HS-27A (cell line): ENCODE measurements around the gene SLC6A11.
A peak's percentile ranks its signal among the peaks of the same experiment; 100 is the strongest.

Source experiments
- DNase-seq: peaks from one replicate; pipeline ENCODE4 v3.0.0-alpha.2; 2012; ENCODE audit warnings: low read depth, missing footprints

The SLC6A11 gene

GRCh38 chr3:10954740-10955139, 138.7 kb downstream of the SLC6A11 start:
- DNase-seq, result no peak

DNA sequence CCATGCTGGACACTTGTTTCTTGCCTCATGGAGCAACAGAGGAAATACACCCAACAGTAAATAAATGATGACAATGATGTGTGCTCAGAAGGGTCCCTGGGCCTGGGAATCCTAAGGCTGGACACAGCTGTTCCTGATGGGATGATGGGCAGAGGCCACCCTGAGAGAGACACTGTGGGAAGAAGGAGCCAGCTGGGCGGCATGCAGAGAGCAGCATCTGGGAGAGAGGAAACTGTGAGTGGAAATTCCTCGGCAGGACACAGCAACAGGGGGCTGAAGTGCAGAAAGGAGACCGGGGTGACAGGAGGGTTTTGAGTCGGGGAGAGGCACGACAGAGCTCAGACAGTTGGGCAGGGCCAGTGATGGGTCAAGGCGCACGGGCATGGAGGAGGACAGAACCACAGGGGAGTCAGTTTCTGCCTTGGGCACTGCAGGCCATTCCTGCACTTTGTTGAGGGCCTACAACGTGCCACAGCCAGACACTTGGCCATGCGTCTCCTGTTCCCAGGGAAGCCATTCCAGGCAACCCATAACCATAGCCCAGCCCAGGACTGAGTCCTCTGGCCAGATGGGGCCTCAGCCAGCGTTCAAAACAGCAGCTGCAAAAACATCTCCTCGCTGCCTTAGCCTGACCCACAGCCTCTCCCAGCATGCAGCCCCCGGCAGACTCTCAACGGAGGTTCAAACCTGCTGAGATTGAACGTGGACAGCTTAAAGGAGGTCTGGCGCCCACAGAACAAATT, 139.9 kb downstream of the SLC6A11 start:
- no peak for DNase-seq

GRCh38 chr3:10956531-10956930, 140.5 kb downstream of the SLC6A11 start:
- no peak for DNase-seq

GRCh38 chr3:10956986-10957385, 141.0 kb downstream of the SLC6A11 start:
- no peak for DNase-seq

DNA sequence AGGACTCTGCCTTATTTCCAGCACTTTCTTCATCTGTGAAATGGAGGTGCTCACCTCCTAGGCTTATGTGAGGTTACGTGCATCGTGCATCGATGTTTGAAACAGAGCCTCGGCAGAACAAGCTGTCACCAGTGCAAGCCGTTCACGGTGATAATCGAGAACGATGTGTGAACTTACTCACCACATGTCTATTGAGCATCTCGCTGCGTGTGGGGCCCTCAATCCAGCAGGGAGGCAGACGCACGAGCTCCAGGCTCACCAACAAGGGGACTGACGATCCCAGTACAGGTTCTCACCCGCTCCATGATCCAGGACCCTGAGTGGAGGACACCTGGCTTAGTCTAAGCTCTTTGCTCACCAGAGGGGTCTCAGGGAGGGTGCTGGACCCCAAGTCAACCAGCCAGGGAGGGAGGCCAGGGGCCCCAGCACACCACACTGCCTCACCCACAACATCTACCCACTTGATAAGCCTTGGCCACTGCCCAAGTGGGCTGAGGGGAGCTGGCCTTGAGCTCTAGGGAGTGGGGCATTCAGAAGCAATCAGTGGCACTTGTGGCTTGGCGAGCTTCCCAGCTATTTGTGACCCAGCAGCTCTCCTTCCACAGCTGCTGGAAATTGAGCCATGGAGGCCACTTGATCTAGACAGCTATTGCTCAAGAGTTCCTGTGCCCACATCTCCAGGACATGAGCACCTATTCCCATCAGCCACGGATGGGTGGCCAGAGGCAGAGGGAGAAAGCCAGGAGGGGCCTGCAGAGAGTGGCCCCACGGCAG, 142.1 kb downstream of the SLC6A11 start:
- DNase-seq, result no peak

GRCh38 chr3:10960255-10960654, 144.2 kb downstream of the SLC6A11 start:
- no peak for DNase-seq

GRCh38 chr3:10961921-10962320, 145.9 kb downstream of the SLC6A11 start:
- DNase-seq, result no peak

GRCh38 chr3:10962481-10963036, 146.5 kb downstream of the SLC6A11 start:
- no peak for DNase-seq

DNA sequence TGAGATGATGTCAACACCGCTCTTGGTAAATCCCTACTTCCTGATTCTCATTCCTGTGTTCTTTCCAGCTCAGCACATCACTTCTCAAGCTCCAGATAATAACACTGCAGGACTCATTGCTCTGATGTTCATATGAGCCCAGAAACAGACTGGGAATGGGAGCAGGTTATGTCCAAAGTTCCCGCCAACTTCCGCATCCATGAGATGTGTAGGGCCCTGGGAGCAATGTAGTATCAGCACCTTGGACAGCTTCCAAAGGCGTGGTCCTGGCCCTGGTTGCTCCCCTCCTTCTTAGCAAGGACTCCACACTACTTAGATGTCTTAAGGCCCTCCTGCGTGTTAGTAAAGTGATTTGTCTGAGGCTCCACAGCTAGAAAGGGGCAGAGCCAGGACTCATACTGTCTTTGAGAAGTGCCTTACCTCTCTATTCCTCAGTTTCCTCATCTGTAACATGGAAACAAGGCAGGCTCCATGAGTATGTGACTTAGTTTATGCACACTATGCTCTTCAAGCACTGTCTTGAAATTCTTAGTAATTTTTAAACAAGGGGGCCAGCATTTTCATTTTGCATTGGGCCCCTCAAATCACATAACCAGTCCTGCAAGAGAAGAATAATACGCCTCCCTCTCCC, 148.6 kb downstream of the SLC6A11 start:
- no peak for DNase-seq

- no peak for DNase-seq
Measured at GRCh38 chr3:10968401-10968800, 152.4 kb downstream of the SLC6A11 start.

- DNase-seq, result no peak
Measured at GRCh38 chr3:10970306-10970960, 154.4 kb downstream of the SLC6A11 start.

GRCh38 chr3:10972072-10972782, 156.2 kb downstream of the SLC6A11 start:
- DNase-seq, result no peak

DNA sequence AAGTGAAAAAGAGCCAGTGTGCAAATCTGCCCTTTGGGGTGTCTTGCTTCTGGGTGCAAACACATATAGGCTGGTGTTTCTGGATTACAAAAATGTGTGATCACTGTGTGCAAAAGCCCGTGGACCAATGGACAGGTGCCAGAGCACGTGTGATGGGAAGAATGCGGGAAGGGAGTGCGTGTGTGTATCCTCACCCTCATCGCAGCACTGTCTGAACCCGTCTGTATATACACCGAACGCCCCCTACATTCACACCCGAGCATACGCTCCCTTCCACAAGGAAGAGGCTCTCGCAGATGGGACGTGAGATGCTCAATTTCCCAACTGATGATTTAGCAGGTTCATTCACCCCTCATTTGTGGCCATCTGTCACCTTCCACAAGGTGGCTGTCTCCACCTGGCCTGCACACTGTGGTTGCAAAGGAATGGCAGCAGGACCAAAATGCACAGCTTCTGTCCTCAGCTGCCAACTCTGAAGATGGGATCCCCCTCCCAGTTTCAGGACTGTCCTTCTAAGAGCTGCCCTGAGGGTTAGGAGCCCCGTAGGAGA, 157.1 kb downstream of the SLC6A11 start:
- no peak for DNase-seq

- no peak for DNase-seq
Measured at GRCh38 chr3:10974131-10974530, 158.1 kb downstream of the SLC6A11 start.

DNA sequence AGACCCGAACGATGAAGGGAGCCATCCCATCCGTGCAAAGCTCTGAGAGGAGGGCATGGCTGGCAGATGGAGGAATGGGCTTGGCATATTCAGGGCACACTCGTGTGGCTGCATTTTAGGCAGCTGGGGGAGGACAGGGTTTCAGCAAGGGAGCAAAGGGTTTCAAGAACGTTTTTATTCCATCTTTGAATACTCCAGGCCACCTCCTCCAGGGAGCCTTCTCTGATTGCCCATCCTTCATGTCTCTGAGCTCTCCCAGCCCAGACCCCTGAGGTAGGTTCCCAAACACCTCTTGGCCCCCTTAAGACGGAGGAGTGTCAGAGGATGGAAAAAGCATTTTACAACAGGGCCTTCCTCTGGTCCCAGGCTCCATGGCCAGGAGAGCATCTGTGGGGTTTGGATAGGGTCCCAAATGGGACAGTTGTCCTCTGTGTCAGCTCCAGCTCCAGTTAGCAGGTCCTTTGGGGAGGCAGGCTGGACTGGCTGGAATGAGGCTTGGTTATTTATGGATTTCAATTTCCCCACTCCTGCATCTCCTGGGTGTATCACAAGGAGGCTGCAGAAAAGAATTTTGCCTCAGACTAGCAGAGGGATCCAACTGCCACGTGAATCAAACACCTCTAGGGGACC, 158.8 kb downstream of the SLC6A11 start:
- DNase-seq, result no peak

- DNase-seq, result no peak
Measured at GRCh38 chr3:10975695-10976234, 159.7 kb downstream of the SLC6A11 start.

DNA sequence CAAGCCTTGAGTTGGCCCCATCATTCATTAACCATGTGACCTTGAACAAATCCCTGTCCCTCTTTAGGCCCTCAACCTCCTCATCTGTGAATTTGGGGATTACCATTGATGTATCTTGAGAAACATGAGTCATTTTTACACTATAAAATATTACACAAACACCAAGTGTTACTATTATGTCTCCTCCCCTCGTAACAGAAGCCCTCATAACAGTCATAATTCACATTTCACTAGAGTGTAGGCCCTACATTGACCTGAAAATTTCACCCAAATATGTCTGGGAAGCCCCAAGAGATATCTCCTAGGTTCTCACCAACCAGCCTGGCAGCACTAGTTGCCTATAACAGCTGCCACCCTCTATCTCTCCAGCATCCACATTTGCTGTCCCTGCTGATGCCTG, 160.7 kb downstream of the SLC6A11 start:
- DNase-seq, result no peak

DNA sequence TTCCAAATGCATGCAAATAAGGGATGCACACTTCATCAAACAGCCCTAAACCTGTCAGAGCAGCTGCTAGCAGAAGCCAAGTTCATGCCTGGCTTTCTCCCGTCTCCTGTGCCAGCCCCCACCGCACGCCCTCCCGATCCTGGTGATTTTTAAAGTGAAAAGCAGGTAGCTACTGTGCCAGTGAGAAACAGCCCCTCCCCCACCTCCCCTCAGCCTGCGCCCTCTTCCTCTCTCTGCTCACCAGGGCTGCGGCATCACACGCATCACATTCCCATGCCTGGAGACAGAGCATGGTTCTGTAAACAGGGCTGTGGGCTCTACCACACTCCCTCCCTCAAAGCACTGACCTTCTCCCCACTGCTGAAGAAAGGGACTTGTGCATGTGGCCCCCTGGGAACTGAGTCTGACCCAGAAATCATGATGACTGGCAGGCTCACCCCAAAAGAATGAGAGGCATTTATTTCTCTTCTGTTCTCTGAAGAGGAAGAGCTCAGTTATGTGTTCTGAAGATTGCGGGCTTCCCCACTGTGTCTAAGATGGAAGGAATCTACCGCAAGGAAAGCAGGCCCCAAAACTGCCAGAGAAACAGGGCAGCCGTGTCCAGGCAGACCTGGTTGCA, 162.0 kb downstream of the SLC6A11 start:
- DNase-seq, result peak; percentile 75

DNA sequence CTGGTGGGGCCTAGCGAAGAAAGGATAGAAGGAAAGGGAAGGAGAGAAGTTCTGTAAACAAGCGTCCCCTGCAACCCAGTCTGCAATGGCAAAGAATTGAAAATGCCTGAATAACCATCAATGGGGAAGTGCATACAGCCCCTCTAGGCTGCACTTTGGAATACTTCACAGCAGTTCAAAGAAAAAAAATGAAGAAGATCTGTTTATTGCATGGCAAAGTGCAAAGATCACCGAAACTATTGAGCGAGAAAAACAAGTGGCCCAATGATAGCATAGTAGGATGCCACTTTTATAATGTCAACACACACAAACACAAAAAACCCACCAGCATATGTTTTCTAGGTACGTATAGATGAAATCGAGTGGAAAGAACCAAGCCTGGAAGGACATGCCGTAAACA, 162.9 kb downstream of the SLC6A11 start:
- no peak for DNase-seq

DNA sequence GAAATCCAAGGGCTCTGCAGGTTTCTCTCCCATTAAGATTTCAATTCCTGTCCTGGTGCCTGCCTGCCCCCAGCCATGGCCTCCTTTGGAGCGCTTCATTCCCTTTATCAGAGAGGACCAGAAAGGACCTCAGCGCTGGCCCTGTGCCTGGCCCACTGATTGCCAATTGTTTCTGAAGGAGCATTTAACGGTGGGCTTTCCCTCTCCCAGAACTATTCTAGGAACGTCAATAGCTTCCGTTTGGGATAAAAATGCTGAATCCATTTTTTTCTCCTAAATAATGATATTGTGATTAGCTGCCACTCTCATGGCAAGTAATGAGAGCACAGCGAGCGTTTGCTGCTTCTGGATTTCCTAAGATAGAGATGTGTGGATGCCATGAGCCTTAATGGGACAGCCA, 164.3 kb downstream of the SLC6A11 start:
- no peak for DNase-seq
